ENCODE results near the gene PEX11A.
A peak's percentile ranks its signal among the peaks of the same experiment; 100 is the strongest.

DNA sequence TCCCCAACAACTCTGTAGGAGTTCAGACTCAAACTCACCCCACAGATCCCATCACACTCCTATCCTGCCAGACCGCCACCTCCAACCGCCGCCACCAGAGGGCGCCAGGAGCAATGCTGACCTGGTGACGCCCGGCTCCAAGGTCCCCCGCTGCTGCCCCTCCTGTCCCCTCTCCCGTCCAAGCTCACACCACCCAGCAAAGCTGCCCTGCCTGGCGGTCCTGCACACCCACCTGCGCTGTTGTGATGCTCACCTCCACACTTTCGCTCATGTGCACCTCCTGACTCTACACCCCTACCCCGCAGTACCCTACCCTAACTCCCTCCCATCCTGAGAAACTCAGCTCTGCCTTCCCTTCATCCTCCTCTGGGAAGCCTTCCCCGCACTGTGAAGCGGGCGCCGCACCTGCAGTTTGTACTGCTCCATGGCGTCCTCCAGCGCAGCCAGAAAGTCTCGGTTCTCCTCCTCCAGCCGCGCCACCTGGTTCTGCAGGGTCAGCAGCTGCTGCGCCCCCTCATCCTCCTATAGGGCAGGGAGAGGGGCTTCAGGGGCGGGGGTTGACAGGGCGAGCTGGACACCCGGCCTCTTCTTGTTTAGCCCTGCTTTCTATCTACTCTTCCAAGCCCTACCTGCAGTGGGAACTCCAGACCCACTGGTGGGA lies 43.2 kb downstream of the PEX11A start:
- TF ChIP-seq, protein P1, sequence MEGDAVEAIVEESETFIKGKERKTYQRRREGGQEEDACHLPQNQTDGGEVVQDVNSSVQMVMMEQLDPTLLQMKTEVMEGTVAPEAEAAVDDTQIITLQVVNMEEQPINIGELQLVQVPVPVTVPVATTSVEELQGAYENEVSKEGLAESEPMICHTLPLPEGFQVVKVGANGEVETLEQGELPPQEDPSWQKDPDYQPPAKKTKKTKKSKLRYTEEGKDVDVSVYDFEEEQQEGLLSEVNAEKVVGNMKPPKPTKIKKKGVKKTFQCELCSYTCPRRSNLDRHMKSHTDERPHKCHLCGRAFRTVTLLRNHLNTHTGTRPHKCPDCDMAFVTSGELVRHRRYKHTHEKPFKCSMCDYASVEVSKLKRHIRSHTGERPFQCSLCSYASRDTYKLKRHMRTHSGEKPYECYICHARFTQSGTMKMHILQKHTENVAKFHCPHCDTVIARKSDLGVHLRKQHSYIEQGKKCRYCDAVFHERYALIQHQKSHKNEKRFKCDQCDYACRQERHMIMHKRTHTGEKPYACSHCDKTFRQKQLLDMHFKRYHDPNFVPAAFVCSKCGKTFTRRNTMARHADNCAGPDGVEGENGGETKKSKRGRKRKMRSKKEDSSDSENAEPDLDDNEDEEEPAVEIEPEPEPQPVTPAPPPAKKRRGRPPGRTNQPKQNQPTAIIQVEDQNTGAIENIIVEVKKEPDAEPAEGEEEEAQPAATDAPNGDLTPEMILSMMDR (IDR thresholded peaks at IDR 0.05), result peak; percentile 61 to 84 (median 76)
- no peak for TF ChIP-seq POLR2A (IDR thresholded peaks at IDR 0.05)

All from thyroid gland (tissue), 4 donors.